GM18858 (cell line): ENCODE results near the gene DNAAF8.
A peak's percentile ranks its signal among the peaks of the same experiment; 100 is the strongest.

Source experiments
- ATAC-seq: cut with Tn5 transposase; IDR thresholded peaks from one replicate; pipeline ENCODE4 v1.9.1; 2021; ENCODE audit not compliant: unreplicated experiment

Gene DNAAF8

GRCh38 chr16:4750896-4751295 is 16.6 kb downstream of the DNAAF8 start:
- no peak for ATAC-seq

GRCh38 chr16:4752351-4753100 is 18.2 kb downstream of the DNAAF8 start:
- ATAC-seq = no peak

- no peak for ATAC-seq
Measured at GRCh38 chr16:4753227-4753626, 18.9 kb downstream of the DNAAF8 start.

GRCh38 chr16:4754865-4755264 is 20.5 kb downstream of the DNAAF8 start:
- ATAC-seq = no peak

GRCh38 chr16:4755687-4756086 is 21.4 kb downstream of the DNAAF8 start:
- ATAC-seq = no peak

- ATAC-seq = no peak
Measured at GRCh38 chr16:4760221-4760910, 26.0 kb downstream of the DNAAF8 start.

GRCh38 chr16:4762205-4762604 is 27.9 kb downstream of the DNAAF8 start:
- no peak for ATAC-seq

- ATAC-seq = no peak
Measured at GRCh38 chr16:4763791-4764190, 29.5 kb downstream of the DNAAF8 start.

- no peak for ATAC-seq
Measured at GRCh38 chr16:4765511-4766474, 31.5 kb downstream of the DNAAF8 start.

GRCh38 chr16:4766875-4767628 is 32.7 kb downstream of the DNAAF8 start, which contains the start of gene ZNF500:
ZNF500 (minus strand) TSS chr16:4767162; CDS start chr16:4765978, 1,184 bp downstream.
- peak; percentile 80 for ATAC-seq

- ATAC-seq = peak; percentile 1
Measured at GRCh38 chr16:4767872-4768548, 33.7 kb downstream of the DNAAF8 start.

- ATAC-seq = peak; percentile 43
Measured at GRCh38 chr16:4768549-4769305, 34.4 kb downstream of the DNAAF8 start.

GRCh38 chr16:4769306-4769638 is 34.9 kb downstream of the DNAAF8 start:
- ATAC-seq = no peak

- no peak for ATAC-seq
Measured at GRCh38 chr16:4771646-4772045, 37.3 kb downstream of the DNAAF8 start.

- ATAC-seq = no peak
Measured at GRCh38 chr16:4772351-4772750, 38.0 kb downstream of the DNAAF8 start.

GRCh38 chr16:4775005-4775404 is 40.7 kb downstream of the DNAAF8 start:
- no peak for ATAC-seq

GRCh38 chr16:4776141-4776705 is 41.9 kb downstream of the DNAAF8 start:
- no peak for ATAC-seq

- no peak for ATAC-seq
Measured at GRCh38 chr16:4777339-4778049, 43.2 kb downstream of the DNAAF8 start.

GRCh38 chr16:4778050-4778392 is 43.7 kb downstream of the DNAAF8 start:
- ATAC-seq = no peak
